Heart left ventricle (tissue), 16 donors: ENCODE measurements around the gene ETS2. TPM values are rescaled to one million over a fixed set of nuclear protein-coding genes. Genes with fewer than 3 reads are reported as not detected.

Experiments
- ATAC-seq, 4 donors: fragments of 200-7000 bp; cut with Tn5 transposase; one replicate each; pipeline ENCODE4 v1.9.1; 2020 to 2022; ENCODE audit warnings: moderate library complexity in 4 of 4, mild to moderate bottlenecking in 3 of 4, moderate number of reproducible peaks in 1 of 4
- DNase-seq, 5 donors: peaks; one replicate each; pipeline ENCODE4 v3.0.0-alpha.2; 2020
- H3K27ac ChIP-seq, 12 donors: fragments of 200-600 bp; sonication (generic) in 4 of 12; one replicate each; pipeline versions ENCODE4 v1.5.0 to v1.8.0; 2016 to 2022; ENCODE audit warnings: mild to moderate bottlenecking in 2 of 12
- H3K27me3 ChIP-seq, 9 donors: fragments of 200-600 bp; sonication (generic) in 2 of 9; one replicate each; pipeline versions ENCODE4 v1.5.1 to v1.8.0; 2016 to 2022; ENCODE audit warnings: mild to moderate bottlenecking in 3 of 9
- H3K36me3 ChIP-seq, 9 donors: fragments of 200-600 bp; sonication (generic) in 2 of 9; one replicate each; pipeline versions ENCODE4 v1.5.0 to v1.8.0; 2018 to 2022; ENCODE audit warnings: mild to moderate bottlenecking in 2 of 9
- H3K4me1 ChIP-seq, 12 donors: fragments of 200-600 bp; sonication (generic) in 4 of 12; one replicate each; pipeline versions ENCODE4 v1.5.0 to v1.8.0; 2016 to 2022; ENCODE audit warnings: mild to moderate bottlenecking in 3 of 12
- H3K4me3 ChIP-seq, 12 donors: fragments of 200-600 bp; sonication (generic) in 4 of 12; one replicate each; pipeline versions ENCODE4 v1.5.0 to v1.8.0; 2017 to 2022; ENCODE audit warnings: mild to moderate bottlenecking in 9 of 12, moderate library complexity in 4 of 12
- H3K9me3 ChIP-seq, 12 donors: fragments of 200-600 bp; sonication (generic) in 4 of 12; one replicate each; pipeline versions ENCODE4 v1.5.0 to v1.8.0; 2016 to 2022; ENCODE audit warnings: mild to moderate bottlenecking in 1 of 12
- CTCF ChIP-seq, 12 donors: fragments of 200-600 bp; sonication (generic) in 4 of 12; IDR thresholded peaks; one replicate each; pipeline versions ENCODE4 v1.5.0 to v1.8.0; 2018 to 2022; ENCODE audit warnings: antibody characterized with exemption in 12 of 12, mild to moderate bottlenecking in 5 of 12
- POLR2A ChIP-seq, 2 donors: fragments of 450-650 bp; IDR thresholded peaks; one replicate each; pipeline ENCODE4 v1.6.1; 2017; ENCODE audit warnings: antibody characterized with exemption in 2 of 2, mild to moderate bottlenecking in 2 of 2, moderate library complexity in 2 of 2
- WGBS, 4 donors: extraction: QIAGEN DNeasy Blood & Tissue Kit in 2 of 4; methylation state at CpG; one replicate each; pipeline versions ENCODE4 v1.1.5 to v1.1.7; 2013 to 2018; 5-methylcytosine and 5-hydroxymethylcytosine counted together
- intact Hi-C, 10 donors: fragments of 100-400 bp; cut with DNase I; formaldehyde crosslinking; loops; one replicate each; pipeline versions ENCODE4 v1.11.1 to v1.14.2; 2022
- polyA plus RNA-seq, 2 donors: library from polyadenylated mRNA; stranded (reverse); fragments of 200-250 nt; gene quantifications; one replicate each; pipeline ENCODE4 v1.2.3, GENCODE V29; 2013
- total RNA-seq, 9 donors: library from RNA; depleted of rRNA in 2 of 9; stranded (reverse); fragments of >200 nt in 2 of 9; fragmentation: NEBNext Ultra II Directional in 3 of 9; extraction: Animal tissue kit (Norgen Biotek cat#: 25700) in 3 of 9; gene quantifications; one replicate each; pipeline versions ENCODE4 v1.1.0 to v1.2.4, GENCODE V29; 2016 to 2023
- donor health status: ischemic (EF 13 %, LVEDD 7.1; RV severe dilation, severe dysfunction).
- donor health status: healthy with polysubstance abuse.
- donor health status: DM: no; HTN: yes; CAD: no.
- donor health status: DM: no; HTN: no; CAD: no.
- donor health status: ischemic (EF 25% LVEDD 6.9; RV normal size, moderate dysfunction).
- donor health status: ischemic (EF 25% LVEDD 5.7; RV mildly dilated, moderate dysfunction).
- donor health status: healthy.
- donor health status: DM: yes; HTN: yes; CAD: no.
- donor health status: ischemic (EF 35%, LVEDD 5.7; RV mildly dilated, moderate dysfunction).
- donor health status: nonischemic (EF 11% LVEDD 7.7; RV severe dilation, severe dysfunction).
- donor health status: DM: yes; HTN: yes; CAD: no.
- donor health status: PGD.
- donor health status: ischemic (EF 29% LVEDD 5.4; RV normal size, mild dysfunction).
- donor health status: nonischemic (EF 23%, LVEDD 6.1; RV moderate dilation, normal function).

The ETS2 gene
- total and polyA plus RNA-seq, 11 donors: 19.0 to 92.7 (median 41.0) TPM

- intact Hi-C loops: no loop called here
- peak overlapping the region in 11 of 12 donors; percentile 9 to 65 (median 43) for H3K27ac ChIP-seq
- peak; percentile 65 to 73 (median 70) for DNase-seq
These were observed 42.5 kb downstream of the ETS2 start for GRCh38 chr21:38848187-38848609.

DNA sequence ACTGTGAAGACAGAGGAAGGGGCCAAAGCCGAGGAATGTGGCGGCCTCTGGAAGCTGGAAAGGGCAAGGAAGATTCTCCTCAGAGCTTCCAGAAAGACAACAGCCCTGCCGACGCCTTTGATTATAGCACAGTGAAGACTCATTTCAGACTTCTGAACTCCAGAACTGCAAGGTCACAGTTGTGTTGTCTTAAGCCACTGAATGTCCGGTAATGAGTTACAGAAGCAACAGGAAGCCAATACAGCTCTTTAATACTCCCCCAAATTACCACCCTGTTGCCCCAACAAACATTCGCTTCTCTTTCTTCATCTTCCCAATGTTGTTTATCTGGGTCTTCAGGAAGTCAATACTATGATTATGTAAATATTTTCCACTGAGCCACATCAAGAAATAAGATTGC, 44.0 kb downstream of the ETS2 start:
- ATAC-seq (no peak), DNase-seq (peak in 1 of 5 donors; percentile 24)
- intact Hi-C loops: loop anchor here in 1 of 10 donors (5.0 kb wide), 1 partner anchor 48 kb away; no protein-coding TSS in a partner anchor
- Histone ChIP-seq H3K27me3 (no peaks in the 10 kb centered on the region), H3K9me3 (peaks cover 0 to 3% (median 0%) of the 10 kb centered on the region in 12 donors), H3K4me3 (no peak overlapping the region), H3K36me3 (no peaks in the 10 kb centered on the region), H3K27ac (peak overlapping the region in 6 of 12 donors; percentile 2 to 40 (median 12)), H3K4me1 (peaks cover 0 to 34% (median 17%) of the 10 kb centered on the region in 12 donors)
- TF ChIP-seq POLR2A (IDR thresholded peaks at IDR 0.05) (no peak), CTCF (IDR thresholded peaks at IDR 0.05) (no peak)
- WGBS, 4 donors: 50 to 63% (median 52%) methylated on average over 6 of the region's 6 CpGs

More at GRCh38 chr21:38848187-38848609, 42.5 kb downstream of the ETS2 start:
- ATAC-seq: peak; percentile 81 to 96 (median 90)
- TF ChIP-seq CTCF (IDR thresholded peaks at IDR 0.05): no peak
- TF ChIP-seq POLR2A (IDR thresholded peaks at IDR 0.05): no peak
- H3K27me3 ChIP-seq: no peaks in the 10 kb centered on the region
- no peaks in the 10 kb centered on the region for H3K36me3 ChIP-seq
- H3K4me1 ChIP-seq: peaks cover 0 to 34% (median 17%) of the 10 kb centered on the region in 12 donors
- H3K4me3 ChIP-seq: no peak overlapping the region
- H3K9me3 ChIP-seq: peaks cover 0 to 3% (median 0%) of the 10 kb centered on the region in 12 donors
- 13 to 29% (median 21%) methylated on average over 5 to 7 of the region's 7 CpGs for WGBS, 4 donors

DNA sequence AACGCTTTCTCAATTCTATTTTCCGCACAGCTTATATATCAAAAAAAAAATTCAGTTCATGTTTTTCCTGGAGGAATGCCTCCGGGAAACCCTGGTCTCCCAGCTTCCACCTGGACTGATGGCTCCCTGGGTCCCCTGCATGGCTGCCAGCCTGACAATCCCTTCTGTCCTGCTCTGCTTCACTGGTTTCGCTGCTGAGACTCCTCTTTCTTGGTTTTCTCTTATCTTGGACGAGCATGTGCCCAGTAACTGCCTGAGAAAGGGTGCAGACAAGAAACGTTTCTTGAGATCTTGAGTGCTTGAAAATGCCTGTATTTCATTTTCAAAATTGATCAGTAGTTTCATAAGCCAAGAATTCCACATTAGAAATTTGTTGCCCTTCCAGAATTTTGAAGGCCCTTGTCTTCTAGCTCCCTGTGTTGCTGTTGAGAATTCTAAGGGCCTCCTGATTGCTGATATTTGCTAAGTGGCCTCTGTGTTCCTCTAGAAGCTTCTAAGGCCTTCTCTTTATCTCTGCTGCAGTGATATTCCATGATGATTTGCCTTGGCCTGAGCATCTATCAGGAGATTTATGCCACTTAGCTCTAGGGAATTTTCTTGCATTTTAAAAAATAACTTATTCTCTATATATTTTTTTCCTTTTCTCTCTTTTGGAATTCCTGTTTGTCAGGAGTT, 44.7 kb downstream of the ETS2 start:
- peaks cover 0 to 34% (median 17%) of the 10 kb centered on the region in 12 donors for H3K4me1 ChIP-seq
- DNase-seq (no peak), ATAC-seq (no peak)
- peaks cover 0 to 3% (median 0%) of the 10 kb centered on the region in 12 donors for H3K9me3 ChIP-seq
- no peaks in the 10 kb centered on the region for H3K27me3 ChIP-seq
- H3K27ac ChIP-seq: peak overlapping the region in 5 of 12 donors; percentile 2 to 44 (median 13)
- H3K4me3 ChIP-seq: no peak overlapping the region
- WGBS, 4 donors: 86 to 94% (median 90%) methylated on average over 6 of the region's 6 CpGs
- TF ChIP-seq POLR2A (IDR thresholded peaks at IDR 0.05): no peak
- TF ChIP-seq CTCF (IDR thresholded peaks at IDR 0.05): no peak
- no peaks in the 10 kb centered on the region for H3K36me3 ChIP-seq
- intact Hi-C loops: loop anchor here in 1 of 10 donors (5.0 kb wide), 1 partner anchor 47 kb away; no protein-coding TSS in a partner anchor

DNA sequence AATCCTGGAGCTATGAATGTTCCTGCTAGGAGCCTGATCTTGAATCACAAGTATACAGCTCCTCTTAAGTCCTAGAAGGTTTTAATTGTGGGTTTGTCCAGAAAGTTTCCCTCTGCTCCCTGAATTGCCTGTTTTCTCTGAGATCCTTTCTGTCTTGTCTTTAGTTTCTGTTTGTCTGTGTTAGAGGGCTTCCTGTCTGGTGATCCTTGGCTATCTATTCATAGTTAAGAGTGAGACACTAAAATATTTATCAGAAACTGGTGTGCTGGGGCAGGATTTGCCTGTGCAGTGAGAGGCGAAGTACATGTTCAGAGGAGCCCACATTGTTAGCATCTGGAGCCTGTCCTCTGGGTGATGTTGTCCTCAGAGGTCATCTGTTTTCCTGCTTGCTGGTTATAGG, 45.4 kb downstream of the ETS2 start:
- peaks cover 0 to 34% (median 17%) of the 10 kb centered on the region in 12 donors for H3K4me1 ChIP-seq
- peak overlapping the region in 5 of 12 donors; percentile 2 to 44 (median 15) for H3K27ac ChIP-seq
- no peak overlapping the region for H3K4me3 ChIP-seq
- H3K9me3 ChIP-seq: peaks cover 0 to 3% (median 0%) of the 10 kb centered on the region in 12 donors
- no peaks in the 10 kb centered on the region for H3K27me3 ChIP-seq
- intact Hi-C loops: loop anchor here in 1 of 10 donors (5.0 kb wide), 1 partner anchor 46 kb away; no protein-coding TSS in a partner anchor
- ATAC-seq (no peak), DNase-seq (no peak)
- WGBS, 4 donors: 97 to 100% (median 100%) methylated on average over 1 of the region's 1 CpG
- no peaks in the 10 kb centered on the region for H3K36me3 ChIP-seq
- TF ChIP-seq POLR2A (IDR thresholded peaks at IDR 0.05) (no peak), CTCF (IDR thresholded peaks at IDR 0.05) (no peak)
